Pons (tissue), 1 donor: Measurements from ENCODE around the gene TTC39C.
"Not testable (repeated sequence)": the region's sequence is repeated elsewhere in the genome, so short reads cannot be mapped to it uniquely, and the experiment has no call there.

Source experiments
- DNase-seq: peaks from one replicate; pipeline ENCODE4 v3.0.0-alpha.2; 2016; ENCODE audit warnings: low spot score

TTC39C gene

GRCh38 chr18:24018299-24018886, 3.8 kb downstream of the TTC39C start:
- no peak for DNase-seq

GRCh38 chr18:24019641-24020331, 5.2 kb downstream of the TTC39C start:
- DNase-seq: no peak

GRCh38 chr18:24021505-24021904, 7.0 kb downstream of the TTC39C start:
- no peak for DNase-seq

- no peak for DNase-seq
These were observed 7.6 kb downstream of the TTC39C start for GRCh38 chr18:24022161-24022560.

GRCh38 chr18:24023185-24023814, 8.7 kb downstream of the TTC39C start:
- no peak for DNase-seq

- DNase-seq: no peak
These were observed 9.9 kb downstream of the TTC39C start for GRCh38 chr18:24024425-24024824.

- DNase-seq: no peak
These were observed 11.9 kb downstream of the TTC39C start for GRCh38 chr18:24026457-24026856.

GRCh38 chr18:24027156-24027827, 12.7 kb downstream of the TTC39C start:
- no peak for DNase-seq

GRCh38 chr18:24028946-24029345, 14.4 kb downstream of the TTC39C start:
- not testable (repeated sequence) for DNase-seq

- DNase-seq: no peak
These were observed 16.8 kb downstream of the TTC39C start for GRCh38 chr18:24031318-24031717.

- DNase-seq: no peak
These were observed 17.4 kb downstream of the TTC39C start for GRCh38 chr18:24031916-24032315.

- no peak for DNase-seq
These were observed 19.3 kb downstream of the TTC39C start for GRCh38 chr18:24033641-24034412.

- DNase-seq: no peak
These were observed 20.8 kb downstream of the TTC39C start for GRCh38 chr18:24035316-24035715.

GRCh38 chr18:24039671-24040070, 25.1 kb downstream of the TTC39C start:
- no peak for DNase-seq

GRCh38 chr18:24041691-24042090, 27.1 kb downstream of the TTC39C start:
- DNase-seq: no peak

- DNase-seq: no peak
These were observed 28.8 kb downstream of the TTC39C start for GRCh38 chr18:24043403-24043802.

GRCh38 chr18:24048261-24048660, 33.7 kb downstream of the TTC39C start:
- DNase-seq: no peak

GRCh38 chr18:24049142-24049541, 34.6 kb downstream of the TTC39C start:
- no peak for DNase-seq

GRCh38 chr18:24051031-24051947, 36.7 kb downstream of the TTC39C start:
- no peak for DNase-seq

GRCh38 chr18:24052053-24052452, 37.5 kb downstream of the TTC39C start:
- no peak for DNase-seq

- DNase-seq: no peak
These were observed 38.7 kb downstream of the TTC39C start for GRCh38 chr18:24053211-24053610.
